Activated CD4-positive, alpha-beta T cell treated with anti-CD3 and anti-CD28 coated beads, Interleukin-2, amount 50 U/mL, for 1 hour (primary cell): ENCODE results near the gene FCN2.

Source experiments
- DNase-seq: peaks from one replicate; pipeline ENCODE4 v3.0.0-alpha.2; 2020

Gene FCN2

DNA sequence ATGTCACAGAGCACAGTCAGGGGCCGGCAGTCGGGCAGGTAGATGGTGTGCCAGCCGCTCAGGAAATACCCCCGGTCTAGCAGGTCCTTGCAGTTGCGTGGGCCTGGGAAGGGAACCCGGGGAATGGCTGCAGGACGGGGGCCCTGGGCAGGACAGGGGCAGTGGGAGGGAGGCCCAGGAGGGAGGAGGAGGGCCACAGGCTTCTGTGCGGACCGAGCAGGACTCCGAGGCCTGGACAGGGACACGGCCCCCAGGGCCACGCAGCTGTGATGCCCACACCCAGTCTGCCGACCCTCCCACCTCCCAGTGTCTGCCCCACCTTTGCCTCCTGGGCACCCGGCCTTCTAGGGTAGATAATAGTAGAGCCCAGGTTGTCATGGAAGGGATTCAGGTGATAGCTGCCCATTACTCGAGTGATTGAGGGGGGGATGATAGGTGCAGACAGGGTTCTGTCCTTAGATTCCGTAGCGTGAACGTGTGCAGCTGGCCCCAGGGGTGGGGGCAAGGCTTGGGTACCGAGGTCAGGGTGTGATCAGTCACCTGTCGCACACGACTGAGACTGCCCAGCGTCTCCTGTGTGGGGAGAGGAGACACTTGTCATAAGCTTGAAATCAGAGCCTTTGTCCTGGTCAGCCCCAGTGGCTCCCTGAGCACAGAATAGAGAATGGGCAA is 32.6 kb downstream of the FCN2 start:
- DNase-seq, result no peak

GRCh38 chr9:134913713-134914500 is 33.3 kb downstream of the FCN2 start:
- DNase-seq, result no peak

DNA sequence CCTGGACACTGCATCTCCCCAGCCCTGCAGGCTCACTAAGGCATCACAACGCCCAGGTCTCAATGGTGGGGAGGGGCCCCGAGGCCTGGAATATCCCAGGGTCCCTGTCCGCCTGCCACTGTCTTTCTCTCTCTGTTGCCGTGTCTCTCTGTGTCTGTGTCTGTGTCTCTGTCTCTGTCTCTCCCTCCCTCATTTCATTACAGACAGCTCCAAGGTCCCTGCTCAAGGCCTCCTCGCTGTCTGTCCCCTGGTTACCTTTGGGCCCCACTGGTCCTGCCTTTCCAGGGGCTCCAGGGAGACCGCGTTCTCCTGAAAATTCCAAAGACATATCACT is 33.9 kb downstream of the FCN2 start:
- DNase-seq, result no peak

- DNase-seq, result no peak
Observed at GRCh38 chr9:134915046-134915985, 34.7 kb downstream of the FCN2 start.

- DNase-seq, result no peak
Observed at GRCh38 chr9:134916161-134916665, 35.6 kb downstream of the FCN2 start.

DNA sequence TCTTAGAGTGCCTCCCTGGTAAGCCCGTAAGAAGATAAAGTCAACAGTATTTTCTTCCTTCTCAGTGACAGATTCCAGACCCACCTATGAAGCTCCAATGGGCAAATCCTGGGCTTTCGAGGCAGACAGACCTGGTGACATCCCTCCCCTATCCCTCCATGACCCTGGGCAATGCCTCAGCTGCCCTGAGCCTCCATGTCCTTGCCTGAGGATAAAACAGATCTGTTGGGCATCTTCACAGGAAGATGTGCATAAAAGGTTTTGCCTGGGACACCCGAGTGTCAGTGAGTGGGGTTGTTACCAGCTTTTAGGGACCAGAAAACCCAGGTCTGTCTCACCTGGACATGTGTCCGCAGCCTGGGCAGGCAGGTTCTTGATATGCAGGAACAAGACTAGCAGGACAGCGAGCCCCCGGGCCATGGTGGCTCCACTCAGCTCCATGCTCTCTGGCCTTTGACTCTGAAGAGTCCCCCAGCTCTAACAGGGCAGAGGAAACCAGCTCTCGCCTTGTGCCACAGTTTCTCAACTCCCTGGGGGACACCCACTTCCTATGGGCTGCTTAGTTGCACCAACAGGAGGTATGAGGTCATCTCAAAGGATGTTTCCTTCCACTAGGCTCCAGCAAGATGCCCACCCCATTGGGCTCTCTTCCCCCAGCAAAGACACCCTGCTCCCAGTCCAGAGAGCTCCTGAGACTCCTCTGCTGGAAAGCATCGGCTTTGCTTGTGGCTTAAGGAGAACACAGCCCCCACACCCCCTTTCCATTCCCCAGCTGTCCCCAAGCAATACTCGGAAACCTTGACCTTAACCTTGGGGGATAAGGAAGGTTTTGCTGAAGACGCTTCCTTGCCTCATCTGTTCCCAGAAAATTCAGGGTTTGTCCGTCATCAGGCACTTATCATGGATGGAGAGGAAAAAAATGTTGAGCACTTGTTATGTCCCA is 37.1 kb downstream of the FCN2 start, which contains the start of gene FCN1:
FCN1 (minus strand) TSS at position 482 of the 943 bp plus-strand sequence; CDS start at position 441, 41 bp downstream.
- no peak for DNase-seq

DNA sequence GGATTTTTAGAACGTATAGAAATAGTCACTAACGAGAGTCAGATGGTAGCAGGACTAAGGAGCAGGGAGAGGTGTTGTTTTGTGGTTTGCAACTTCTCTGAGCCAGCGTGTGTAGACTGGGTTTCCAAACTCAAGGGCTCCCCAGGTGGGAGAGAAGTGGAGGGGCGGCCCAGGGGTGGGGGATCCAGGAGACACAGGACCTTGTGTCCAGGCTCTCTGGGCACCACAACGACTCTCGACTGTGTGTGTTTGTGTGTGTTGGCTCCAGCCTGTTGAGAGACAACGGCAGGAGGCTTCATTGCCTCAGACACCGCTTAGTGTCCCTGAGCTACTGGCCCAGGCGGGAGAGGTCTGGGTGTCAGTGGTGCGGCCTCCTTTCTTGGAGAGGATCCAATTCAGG is 38.0 kb downstream of the FCN2 start:
- DNase-seq, result no peak

DNA sequence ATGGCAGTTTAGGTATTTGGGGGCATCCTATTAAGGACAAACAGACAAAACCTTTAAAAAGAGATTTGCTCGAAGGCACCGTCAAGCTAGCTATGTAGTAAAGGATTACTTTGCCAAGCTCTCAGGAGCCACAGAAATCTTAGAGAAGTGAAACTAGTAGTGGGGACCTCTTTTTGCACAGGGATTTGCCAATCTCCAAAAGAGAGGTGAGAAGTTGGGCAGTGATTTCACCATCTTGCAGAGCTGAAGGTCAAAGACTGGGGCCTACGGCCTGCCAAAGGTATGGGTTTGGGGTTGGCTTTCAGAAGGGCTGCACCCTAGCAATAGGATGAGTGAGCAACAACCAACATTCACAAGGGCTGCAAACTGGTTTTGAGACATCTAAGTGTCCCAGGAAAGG is 38.7 kb downstream of the FCN2 start:
- no peak for DNase-seq

GRCh38 chr9:134922066-134922931 is 41.7 kb downstream of the FCN2 start:
- DNase-seq, result no peak

GRCh38 chr9:134922932-134923240 is 42.3 kb downstream of the FCN2 start:
- DNase-seq, result no peak

DNA sequence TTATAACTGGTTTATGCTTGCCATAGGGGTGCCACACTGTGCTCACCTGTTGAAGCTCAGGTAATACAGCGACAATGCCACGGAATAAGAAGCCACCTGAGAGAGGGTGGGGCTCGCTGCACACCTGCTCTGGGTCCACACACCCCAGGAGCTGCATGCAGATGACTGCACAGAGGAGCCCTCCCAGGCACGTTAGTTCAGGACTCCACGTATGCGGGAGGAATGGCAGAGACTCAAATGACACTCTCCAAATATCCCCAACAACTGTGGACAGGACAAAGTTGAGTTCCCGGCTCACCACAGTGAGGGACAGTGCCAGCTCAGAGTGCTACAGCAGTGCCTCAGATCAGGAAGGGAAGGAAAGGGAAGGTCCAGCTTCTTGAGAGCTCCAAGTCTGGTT is 42.9 kb downstream of the FCN2 start:
- DNase-seq, result no peak

DNA sequence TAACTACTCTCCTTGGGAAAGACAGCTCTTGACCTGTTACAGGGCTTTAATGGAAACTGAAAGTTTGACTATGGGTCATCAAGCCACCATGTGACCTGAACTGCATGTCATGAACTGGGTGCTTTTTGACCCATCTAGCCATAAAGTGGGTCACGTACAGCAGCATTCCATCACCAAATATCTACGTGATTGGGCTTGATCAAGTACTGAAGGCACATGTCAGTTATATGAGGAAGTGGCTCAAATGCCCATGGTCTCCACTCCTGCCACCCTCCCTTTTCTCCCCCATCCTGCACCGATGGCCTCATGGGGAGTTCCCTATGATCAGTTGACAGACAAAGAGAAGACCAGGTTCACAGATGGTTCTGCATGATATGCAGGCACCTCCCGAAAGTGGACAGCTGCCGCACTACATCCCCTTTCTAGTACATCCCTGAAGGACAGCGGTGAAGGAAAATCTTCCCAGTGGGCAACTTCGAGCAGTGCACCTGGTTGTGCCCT is 44.5 kb downstream of the FCN2 start:
- DNase-seq, result no peak

GRCh38 chr9:134928436-134929192 is 48.0 kb downstream of the FCN2 start:
- no peak for DNase-seq

- no peak for DNase-seq
Observed at GRCh38 chr9:134929193-134930158, 48.9 kb downstream of the FCN2 start.

DNA sequence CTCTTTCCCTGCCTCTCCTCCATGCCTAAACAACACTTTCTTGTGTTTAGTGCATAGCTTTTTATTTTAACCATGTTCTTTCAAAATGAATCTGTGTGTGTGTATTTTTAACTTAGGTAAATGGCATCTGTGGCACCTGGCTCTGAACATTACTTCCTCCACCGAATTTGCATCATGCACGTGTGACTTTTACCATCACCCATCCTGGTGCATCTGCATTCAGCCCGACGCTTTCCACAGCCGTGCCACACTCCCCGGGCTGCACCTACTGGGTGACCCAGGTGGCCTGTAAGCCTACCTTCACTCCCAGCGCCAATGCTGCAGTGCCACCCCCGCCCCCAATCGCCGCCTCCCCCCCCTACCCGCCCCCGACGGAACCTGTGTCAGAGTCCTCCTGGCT is 49.8 kb downstream of the FCN2 start:
- DNase-seq, result no peak

DNA sequence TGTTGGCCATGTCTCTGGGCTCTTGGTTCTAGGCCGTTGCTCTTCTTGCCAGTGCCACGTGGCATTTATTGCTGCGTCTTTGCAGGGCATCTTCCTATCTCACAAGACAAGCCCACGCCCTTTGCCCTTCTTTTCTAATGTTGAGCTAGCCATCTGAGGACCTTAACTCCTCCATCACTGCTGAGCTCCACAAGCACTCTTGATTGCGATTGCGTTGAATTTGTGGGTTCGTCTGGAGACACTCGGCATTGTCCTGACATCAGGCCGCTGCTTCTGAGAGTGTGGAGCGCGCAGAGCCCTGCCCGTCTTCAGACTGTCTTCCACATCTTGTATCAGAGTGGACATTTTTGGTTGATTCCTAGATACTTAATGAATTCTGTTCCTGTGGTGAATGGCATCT is 51.6 kb downstream of the FCN2 start:
- DNase-seq, result no peak

- DNase-seq, result no peak
Observed at GRCh38 chr9:134932606-134933005, 52.0 kb downstream of the FCN2 start.

GRCh38 chr9:134933076-134933659 is 52.6 kb downstream of the FCN2 start:
- no peak for DNase-seq
